Measurements from ENCODE around the gene DONSON. TPM values are rescaled to one million over a fixed set of nuclear protein-coding genes. Genes with fewer than 3 reads are reported as not detected.

The DONSON gene
- total and polyA plus RNA-seq, 2 of the 13 experiments (the other 11 are each of a cell fraction or from before 2014, with no cell fraction given) = 35.4 to 63.6 TPM

DNA sequence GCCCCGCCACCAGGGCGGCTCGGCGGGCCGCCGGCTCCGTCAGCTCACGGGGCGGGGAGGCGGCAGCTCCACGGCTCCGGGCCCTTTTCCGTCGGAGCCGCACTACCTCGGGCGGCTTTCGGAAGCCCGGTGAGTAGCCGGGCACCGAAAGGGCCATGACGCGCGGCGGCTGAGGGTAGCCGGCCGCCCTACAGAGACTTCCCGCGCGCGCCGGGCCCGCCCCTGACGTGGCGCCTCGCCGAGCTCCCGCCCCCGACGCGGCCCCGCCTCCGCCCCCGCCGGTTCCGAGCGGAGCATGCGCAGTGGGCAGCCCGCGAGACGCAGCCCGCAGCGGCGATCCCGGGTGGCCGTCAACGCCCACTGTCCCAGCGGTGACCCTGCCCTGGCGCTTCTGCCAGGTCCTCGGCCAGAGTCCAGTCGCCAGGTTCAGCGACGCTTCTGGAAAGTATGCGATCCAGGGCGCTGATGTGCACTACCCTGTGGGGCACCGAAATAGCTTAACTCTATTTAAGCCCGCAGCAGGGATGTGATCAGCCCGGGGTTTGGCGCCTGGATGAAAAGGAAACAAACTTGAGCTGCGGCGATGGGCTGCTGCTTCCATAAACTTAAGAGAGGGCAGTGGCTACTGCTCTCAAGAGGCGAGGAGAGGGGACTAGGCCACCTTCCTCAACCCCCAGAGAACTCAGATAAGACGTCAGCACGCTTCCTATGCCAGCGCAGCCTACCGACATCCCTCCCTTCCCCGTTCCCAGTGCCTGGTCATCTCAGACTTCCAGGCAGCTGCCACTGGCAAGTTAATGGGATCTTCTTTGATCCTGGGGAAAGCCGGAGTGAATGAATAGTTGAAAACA, at the start of gene DONSON (continued):
- TF ChIP-seq ARID4A (CRISPR knock-in tag; IDR thresholded peaks at IDR 0.05; ENCODE audit: borderline replicate concordance) (peak; percentile 47; the same call in 1 of the 2 replicates), MNT (IDR thresholded peaks at IDR 0.05) (no peak), ZNF564 (CRISPR knock-in tag; IDR thresholded peaks at IDR 0.05) (no peak), RARG (CRISPR knock-in tag; IDR thresholded peaks at IDR 0.05; ENCODE audit: low read depth) (no peak), GATAD1 (CRISPR knock-in tag; IDR thresholded peaks at IDR 0.05) (no peak; the same call in 1 of the 2 replicates), IKZF4 (CRISPR knock-in tag; IDR thresholded peaks at IDR 0.05; ENCODE audit: borderline replicate concordance, low read depth, not compliant biosample characterization) (no peak), SKI (IDR thresholded peaks at IDR 0.05; ENCODE audit: partially characterized antibody) (peak; percentile 63), YY1 (IDR thresholded peaks at IDR 0.05; ENCODE audit: insufficient read depth, insufficient replicate concordance, low read depth, low read length) (peak; percentile 61), MAFF (IDR thresholded peaks at IDR 0.05; ENCODE audit: low read depth, low read length) (no peak), HOXA5 (CRISPR knock-in tag; IDR thresholded peaks at IDR 0.05) (no peak), MEF2D (CRISPR knock-in tag; IDR thresholded peaks at IDR 0.05) (peak; percentile 48; the same call in 1 of the 2 replicates), MAX (IDR thresholded peaks at IDR 0.05) (no peak; the same call in none of the 2 replicates)
- TF ChIP-seq, protein P1, sequence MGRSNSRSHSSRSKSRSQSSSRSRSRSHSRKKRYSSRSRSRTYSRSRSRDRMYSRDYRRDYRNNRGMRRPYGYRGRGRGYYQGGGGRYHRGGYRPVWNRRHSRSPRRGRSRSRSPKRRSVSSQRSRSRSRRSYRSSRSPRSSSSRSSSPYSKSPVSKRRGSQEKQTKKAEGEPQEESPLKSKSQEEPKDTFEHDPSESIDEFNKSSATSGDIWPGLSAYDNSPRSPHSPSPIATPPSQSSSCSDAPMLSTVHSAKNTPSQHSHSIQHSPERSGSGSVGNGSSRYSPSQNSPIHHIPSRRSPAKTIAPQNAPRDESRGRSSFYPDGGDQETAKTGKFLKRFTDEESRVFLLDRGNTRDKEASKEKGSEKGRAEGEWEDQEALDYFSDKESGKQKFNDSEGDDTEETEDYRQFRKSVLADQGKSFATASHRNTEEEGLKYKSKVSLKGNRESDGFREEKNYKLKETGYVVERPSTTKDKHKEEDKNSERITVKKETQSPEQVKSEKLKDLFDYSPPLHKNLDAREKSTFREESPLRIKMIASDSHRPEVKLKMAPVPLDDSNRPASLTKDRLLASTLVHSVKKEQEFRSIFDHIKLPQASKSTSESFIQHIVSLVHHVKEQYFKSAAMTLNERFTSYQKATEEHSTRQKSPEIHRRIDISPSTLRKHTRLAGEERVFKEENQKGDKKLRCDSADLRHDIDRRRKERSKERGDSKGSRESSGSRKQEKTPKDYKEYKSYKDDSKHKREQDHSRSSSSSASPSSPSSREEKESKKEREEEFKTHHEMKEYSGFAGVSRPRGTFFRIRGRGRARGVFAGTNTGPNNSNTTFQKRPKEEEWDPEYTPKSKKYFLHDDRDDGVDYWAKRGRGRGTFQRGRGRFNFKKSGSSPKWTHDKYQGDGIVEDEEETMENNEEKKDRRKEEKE (IDR thresholded peaks at IDR 0.05) = no peak
- TF ChIP-seq, protein P2, sequence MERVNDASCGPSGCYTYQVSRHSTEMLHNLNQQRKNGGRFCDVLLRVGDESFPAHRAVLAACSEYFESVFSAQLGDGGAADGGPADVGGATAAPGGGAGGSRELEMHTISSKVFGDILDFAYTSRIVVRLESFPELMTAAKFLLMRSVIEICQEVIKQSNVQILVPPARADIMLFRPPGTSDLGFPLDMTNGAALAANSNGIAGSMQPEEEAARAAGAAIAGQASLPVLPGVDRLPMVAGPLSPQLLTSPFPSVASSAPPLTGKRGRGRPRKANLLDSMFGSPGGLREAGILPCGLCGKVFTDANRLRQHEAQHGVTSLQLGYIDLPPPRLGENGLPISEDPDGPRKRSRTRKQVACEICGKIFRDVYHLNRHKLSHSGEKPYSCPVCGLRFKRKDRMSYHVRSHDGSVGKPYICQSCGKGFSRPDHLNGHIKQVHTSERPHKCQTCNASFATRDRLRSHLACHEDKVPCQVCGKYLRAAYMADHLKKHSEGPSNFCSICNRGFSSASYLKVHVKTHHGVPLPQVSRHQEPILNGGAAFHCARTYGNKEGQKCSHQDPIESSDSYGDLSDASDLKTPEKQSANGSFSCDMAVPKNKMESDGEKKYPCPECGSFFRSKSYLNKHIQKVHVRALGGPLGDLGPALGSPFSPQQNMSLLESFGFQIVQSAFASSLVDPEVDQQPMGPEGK (CRISPR knock-in tag; IDR thresholded peaks at IDR 0.05) = no peak
- TF ChIP-seq, protein P3, sequence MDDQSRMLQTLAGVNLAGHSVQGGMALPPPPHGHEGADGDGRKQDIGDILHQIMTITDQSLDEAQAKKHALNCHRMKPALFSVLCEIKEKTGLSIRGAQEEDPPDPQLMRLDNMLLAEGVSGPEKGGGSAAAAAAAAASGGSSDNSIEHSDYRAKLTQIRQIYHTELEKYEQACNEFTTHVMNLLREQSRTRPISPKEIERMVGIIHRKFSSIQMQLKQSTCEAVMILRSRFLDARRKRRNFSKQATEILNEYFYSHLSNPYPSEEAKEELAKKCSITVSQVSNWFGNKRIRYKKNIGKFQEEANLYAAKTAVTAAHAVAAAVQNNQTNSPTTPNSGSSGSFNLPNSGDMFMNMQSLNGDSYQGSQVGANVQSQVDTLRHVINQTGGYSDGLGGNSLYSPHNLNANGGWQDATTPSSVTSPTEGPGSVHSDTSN (CRISPR knock-in tag; IDR thresholded peaks at IDR 0.05; ENCODE audit: borderline replicate concordance) = peak; percentile 57; the same call in 1 of the 2 replicates
